ENCODE results near the gene BEAN1.

BEAN1 gene

GRCh38 chr16:66435896-66436295 is 8.8 kb downstream of the BEAN1 start:
- TF ChIP-seq POU2F2 (IDR thresholded peaks at IDR 0.05; ENCODE audit: low read depth, low read length) (no peak), POLR2A (IDR thresholded peaks at IDR 0.05; ENCODE audit: low read depth, low read length) (no peak), PAX5 (IDR thresholded peaks at IDR 0.05; ENCODE audit: insufficient read depth, low read length, severe bottlenecking) (no peak), SPI1 (IDR thresholded peaks at IDR 0.05; ENCODE audit: low read depth, low read length) (no peak), TAF1 (IDR thresholded peaks at IDR 0.05; ENCODE audit: low read depth, low read length) (no peak), POLR2AphosphoS5 (IDR thresholded peaks at IDR 0.05; ENCODE audit: low read depth, low read length) (no peak)
- DNase-seq (ENCODE audit: insufficient read length, low spot score) = no peak
- no peak for FAIRE-seq

- DNase-seq (ENCODE audit: insufficient read length, low spot score) (no peak), FAIRE-seq (no peak)
- TF ChIP-seq SPI1 (IDR thresholded peaks at IDR 0.05; ENCODE audit: low read depth, low read length) (no peak), PAX5 (IDR thresholded peaks at IDR 0.05; ENCODE audit: insufficient read depth, low read length, severe bottlenecking) (no peak), TAF1 (IDR thresholded peaks at IDR 0.05; ENCODE audit: low read depth, low read length) (no peak), POLR2A (IDR thresholded peaks at IDR 0.05; ENCODE audit: low read depth, low read length) (no peak), POLR2AphosphoS5 (IDR thresholded peaks at IDR 0.05; ENCODE audit: low read depth, low read length) (no peak), POU2F2 (IDR thresholded peaks at IDR 0.05; ENCODE audit: low read depth, low read length) (no peak)
Measured at GRCh38 chr16:66437391-66437945, 10.4 kb downstream of the BEAN1 start.

- TF ChIP-seq POLR2A (IDR thresholded peaks at IDR 0.05; ENCODE audit: low read depth, low read length) = no peak
- no peak for TF ChIP-seq POLR2AphosphoS5 (IDR thresholded peaks at IDR 0.05; ENCODE audit: low read depth, low read length)
- TF ChIP-seq POU2F2 (IDR thresholded peaks at IDR 0.05; ENCODE audit: low read depth, low read length) = no peak
- no peak for TF ChIP-seq TAF1 (IDR thresholded peaks at IDR 0.05; ENCODE audit: low read depth, low read length)
- no peak for TF ChIP-seq SPI1 (IDR thresholded peaks at IDR 0.05; ENCODE audit: low read depth, low read length)
- TF ChIP-seq PAX5 (IDR thresholded peaks at IDR 0.05; ENCODE audit: insufficient read depth, low read length, severe bottlenecking) = no peak
- FAIRE-seq (no peak), DNase-seq (ENCODE audit: insufficient read length, low spot score) (no peak)
Measured at GRCh38 chr16:66438536-66438935, 11.4 kb downstream of the BEAN1 start.

GRCh38 chr16:66439051-66439730 is 12.1 kb downstream of the BEAN1 start:
- TF ChIP-seq PAX5 (IDR thresholded peaks at IDR 0.05; ENCODE audit: insufficient read depth, low read length, severe bottlenecking) (no peak), POLR2AphosphoS5 (IDR thresholded peaks at IDR 0.05; ENCODE audit: low read depth, low read length) (no peak), TAF1 (IDR thresholded peaks at IDR 0.05; ENCODE audit: low read depth, low read length) (no peak), POLR2A (IDR thresholded peaks at IDR 0.05; ENCODE audit: low read depth, low read length) (no peak), POU2F2 (IDR thresholded peaks at IDR 0.05; ENCODE audit: low read depth, low read length) (no peak), SPI1 (IDR thresholded peaks at IDR 0.05; ENCODE audit: low read depth, low read length) (no peak)
- DNase-seq (ENCODE audit: insufficient read length, low spot score) (no peak), FAIRE-seq (no peak)

- no peak for DNase-seq (ENCODE audit: insufficient read length, low spot score)
- no peak for FAIRE-seq
- TF ChIP-seq PAX5 (IDR thresholded peaks at IDR 0.05; ENCODE audit: insufficient read depth, low read length, severe bottlenecking) (no peak), TAF1 (IDR thresholded peaks at IDR 0.05; ENCODE audit: low read depth, low read length) (no peak), SPI1 (IDR thresholded peaks at IDR 0.05; ENCODE audit: low read depth, low read length) (no peak), POLR2A (IDR thresholded peaks at IDR 0.05; ENCODE audit: low read depth, low read length) (no peak), POLR2AphosphoS5 (IDR thresholded peaks at IDR 0.05; ENCODE audit: low read depth, low read length) (no peak), POU2F2 (IDR thresholded peaks at IDR 0.05; ENCODE audit: low read depth, low read length) (no peak)
Measured at GRCh38 chr16:66440271-66440802, 13.2 kb downstream of the BEAN1 start.

GRCh38 chr16:66440970-66441369 is 13.9 kb downstream of the BEAN1 start:
- FAIRE-seq (no peak), DNase-seq (ENCODE audit: insufficient read length, low spot score) (no peak)
- TF ChIP-seq TAF1 (IDR thresholded peaks at IDR 0.05; ENCODE audit: low read depth, low read length) = no peak
- no peak for TF ChIP-seq POU2F2 (IDR thresholded peaks at IDR 0.05; ENCODE audit: low read depth, low read length)
- no peak for TF ChIP-seq POLR2AphosphoS5 (IDR thresholded peaks at IDR 0.05; ENCODE audit: low read depth, low read length)
- no peak for TF ChIP-seq PAX5 (IDR thresholded peaks at IDR 0.05; ENCODE audit: insufficient read depth, low read length, severe bottlenecking)
- TF ChIP-seq POLR2A (IDR thresholded peaks at IDR 0.05; ENCODE audit: low read depth, low read length) = no peak
- no peak for TF ChIP-seq SPI1 (IDR thresholded peaks at IDR 0.05; ENCODE audit: low read depth, low read length)

- FAIRE-seq (no peak), DNase-seq (ENCODE audit: insufficient read length, low spot score) (no peak)
- no peak for TF ChIP-seq POU2F2 (IDR thresholded peaks at IDR 0.05; ENCODE audit: low read depth, low read length)
- no peak for TF ChIP-seq POLR2AphosphoS5 (IDR thresholded peaks at IDR 0.05; ENCODE audit: low read depth, low read length)
- TF ChIP-seq TAF1 (IDR thresholded peaks at IDR 0.05; ENCODE audit: low read depth, low read length) = no peak
- TF ChIP-seq PAX5 (IDR thresholded peaks at IDR 0.05; ENCODE audit: insufficient read depth, low read length, severe bottlenecking) = no peak
- TF ChIP-seq POLR2A (IDR thresholded peaks at IDR 0.05; ENCODE audit: low read depth, low read length) = no peak
- TF ChIP-seq SPI1 (IDR thresholded peaks at IDR 0.05; ENCODE audit: low read depth, low read length) = no peak
Measured at GRCh38 chr16:66441586-66442375, 14.7 kb downstream of the BEAN1 start.

GRCh38 chr16:66442502-66443268 is 15.6 kb downstream of the BEAN1 start:
- FAIRE-seq (no peak), DNase-seq (ENCODE audit: insufficient read length, low spot score) (no peak)
- TF ChIP-seq PAX5 (IDR thresholded peaks at IDR 0.05; ENCODE audit: insufficient read depth, low read length, severe bottlenecking) = no peak
- no peak for TF ChIP-seq SPI1 (IDR thresholded peaks at IDR 0.05; ENCODE audit: low read depth, low read length)
- no peak for TF ChIP-seq POLR2A (IDR thresholded peaks at IDR 0.05; ENCODE audit: low read depth, low read length)
- no peak for TF ChIP-seq POU2F2 (IDR thresholded peaks at IDR 0.05; ENCODE audit: low read depth, low read length)
- no peak for TF ChIP-seq POLR2AphosphoS5 (IDR thresholded peaks at IDR 0.05; ENCODE audit: low read depth, low read length)
- no peak for TF ChIP-seq TAF1 (IDR thresholded peaks at IDR 0.05; ENCODE audit: low read depth, low read length)

All from GM12891 (cell line).